ENCODE data around the gene ANKRD33. TPM values are rescaled to one million over a fixed set of nuclear protein-coding genes. Genes with fewer than 3 reads are reported as not detected.

The ANKRD33 gene
- polyA plus RNA-seq, 1 of the 3 experiments (the other 2 are of a cell fraction): not detected

DNA sequence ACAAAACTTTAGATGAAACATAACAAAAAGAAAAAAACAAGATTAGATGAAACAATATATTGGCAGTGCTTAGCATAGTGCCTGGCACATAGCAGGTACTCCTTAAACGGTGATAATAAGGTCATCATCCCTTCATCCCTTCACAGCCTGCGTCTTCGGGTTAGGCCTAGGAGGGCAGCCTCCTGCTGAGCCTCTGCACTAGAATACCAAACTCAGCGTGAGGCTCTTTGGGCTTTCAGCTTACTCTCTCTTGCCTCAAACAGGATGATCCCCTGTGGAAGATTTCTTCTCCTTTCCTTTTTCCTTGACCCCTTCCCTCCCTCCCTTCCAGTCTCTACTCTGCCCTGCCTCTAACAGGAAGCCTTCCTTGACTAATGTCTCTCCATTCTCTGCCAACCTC is 25.0 kb upstream of the ANKRD33 start:
- H3K4me3 ChIP-seq (ENCODE audit: low read depth in 2 of 2, low read length in 1 of 2): no peak overlapping the region
- CTCF ChIA-PET: interaction anchor here (0.7 to 18.2 kb wide), 8 partner anchors 10 to 442 kb away, joined by 3 to 194 read pairs (median 4); a partner anchor contains a TSS
- H3K27me3 ChIP-seq (ENCODE audit: insufficient read depth): no peaks in the 10 kb centered on the region
- no peak overlapping the region for H3K27ac ChIP-seq (ENCODE audit: low read depth in 2 of 2, low read length in 1 of 2)
- no peaks in the 10 kb centered on the region for H4K20me1 ChIP-seq (ENCODE audit: insufficient read depth)
- no peaks in the 10 kb centered on the region for H3K9me2 ChIP-seq
- WGBS (ENCODE audit: low lambda C conversion rate): 72% methylated on average over 4 of the region's 4 CpGs
- no peak overlapping the region for H3K9ac ChIP-seq
- no peaks in the 10 kb centered on the region for H3K79me2 ChIP-seq (ENCODE audit: insufficient read depth)
- POLR2A ChIA-PET: interaction anchor here (0.5 kb wide), 1 partner anchor 115 kb away, joined by 4 read pairs; no protein-coding TSS in a partner anchor
- DNase-seq: no peak
- H3K9me3 ChIP-seq: no peaks in the 10 kb centered on the region
- peaks cover 0 to 24% of the 10 kb centered on the region in 2 experiments; a peak in 1 of 4 replicates for H3K4me1 ChIP-seq (ENCODE audit: control insufficient read depth in 1 of 2, insufficient read depth in 2 of 2, low read depth in 1 of 2, low read length in 1 of 2)
- H3K36me3 ChIP-seq (replicated peaks in 1 of 2; ENCODE audit: control insufficient read depth in 1 of 2, insufficient read depth in 2 of 2, low read length in 1 of 2): no peaks in the 10 kb centered on the region
- TF ChIP-seq TEAD4 (IDR thresholded peaks at IDR 0.05; ENCODE audit: borderline replicate concordance, insufficient read depth) (no peak), RFX5 (IDR thresholded peaks at IDR 0.05; ENCODE audit: low read length) (no peak), CTCF (IDR thresholded peaks at IDR 0.05) (no peak), FOXJ3 (CRISPR knock-in tag; IDR thresholded peaks at IDR 0.05) (no peak), FOXM1 (IDR thresholded peaks at IDR 0.05; ENCODE audit: low read depth) (no peak), SIN3A (IDR thresholded peaks at IDR 0.05; ENCODE audit: borderline replicate concordance, low read depth, low read length) (no peak), GABPA (IDR thresholded peaks at IDR 0.05; ENCODE audit: low read depth) (no peak), RCOR1 (IDR thresholded peaks at IDR 0.05; ENCODE audit: low read length) (no peak), MEF2A (IDR thresholded peaks at IDR 0.05; ENCODE audit: borderline replicate concordance, low read depth) (no peak), EP300 (IDR thresholded peaks at IDR 0.05; ENCODE audit: borderline replicate concordance in 1 of 2, low read depth in 1 of 2, low read length in 1 of 2) (no peak)
- TF ChIP-seq, protein P1, sequence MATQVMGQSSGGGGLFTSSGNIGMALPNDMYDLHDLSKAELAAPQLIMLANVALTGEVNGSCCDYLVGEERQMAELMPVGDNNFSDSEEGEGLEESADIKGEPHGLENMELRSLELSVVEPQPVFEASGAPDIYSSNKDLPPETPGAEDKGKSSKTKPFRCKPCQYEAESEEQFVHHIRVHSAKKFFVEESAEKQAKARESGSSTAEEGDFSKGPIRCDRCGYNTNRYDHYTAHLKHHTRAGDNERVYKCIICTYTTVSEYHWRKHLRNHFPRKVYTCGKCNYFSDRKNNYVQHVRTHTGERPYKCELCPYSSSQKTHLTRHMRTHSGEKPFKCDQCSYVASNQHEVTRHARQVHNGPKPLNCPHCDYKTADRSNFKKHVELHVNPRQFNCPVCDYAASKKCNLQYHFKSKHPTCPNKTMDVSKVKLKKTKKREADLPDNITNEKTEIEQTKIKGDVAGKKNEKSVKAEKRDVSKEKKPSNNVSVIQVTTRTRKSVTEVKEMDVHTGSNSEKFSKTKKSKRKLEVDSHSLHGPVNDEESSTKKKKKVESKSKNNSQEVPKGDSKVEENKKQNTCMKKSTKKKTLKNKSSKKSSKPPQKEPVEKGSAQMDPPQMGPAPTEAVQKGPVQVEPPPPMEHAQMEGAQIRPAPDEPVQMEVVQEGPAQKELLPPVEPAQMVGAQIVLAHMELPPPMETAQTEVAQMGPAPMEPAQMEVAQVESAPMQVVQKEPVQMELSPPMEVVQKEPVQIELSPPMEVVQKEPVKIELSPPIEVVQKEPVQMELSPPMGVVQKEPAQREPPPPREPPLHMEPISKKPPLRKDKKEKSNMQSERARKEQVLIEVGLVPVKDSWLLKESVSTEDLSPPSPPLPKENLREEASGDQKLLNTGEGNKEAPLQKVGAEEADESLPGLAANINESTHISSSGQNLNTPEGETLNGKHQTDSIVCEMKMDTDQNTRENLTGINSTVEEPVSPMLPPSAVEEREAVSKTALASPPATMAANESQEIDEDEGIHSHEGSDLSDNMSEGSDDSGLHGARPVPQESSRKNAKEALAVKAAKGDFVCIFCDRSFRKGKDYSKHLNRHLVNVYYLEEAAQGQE (IDR thresholded peaks at IDR 0.05; ENCODE audit: low read depth, low read length): no peak
- H3K4me2 ChIP-seq: no peak overlapping the region
- H3F3A ChIP-seq (replicated peaks; ENCODE audit: insufficient read depth): no peaks in the 10 kb centered on the region
- H2AFZ ChIP-seq (ENCODE audit: low read depth): no peak overlapping the region

Data from SK-N-SH (cell line).